K562 (cell line): Measurements from ENCODE around the gene PRRC2A. TPM values are rescaled to one million over a fixed set of nuclear protein-coding genes. Genes with fewer than 3 reads are reported as not detected.

ENCODE experiments used
- ATAC-seq: fragments of 200-7000 bp; cut with Tn5 transposase; 3 replicates; pipeline ENCODE4 v1.9.1; 2020; ENCODE audit warnings: moderate library complexity
- BruUV-seq: library from RNA; stranded (reverse); fragments of 400-500 nt; replicated peaks from 2 replicates; lab custom pipeline; 2021; lab: Mats Ljungman, UMichigan
- CTCF ChIA-PET: fragments of 300-600 bp; formaldehyde crosslinking; extraction: SDS; loops from one replicate; lab custom pipeline; 2021; ENCODE audit warnings: low intra/inter-chr PET ratio; lab: Yijun Ruan, JAX
- POLR2A ChIA-PET: fragments of 300-600, 350-650 bp; sonication (Branson Sonifier 250); formaldehyde crosslinking; extraction: SDS; loops from one replicate; lab custom pipeline; 2021; ENCODE audit warnings: antibody characterized with exemption, inconsistent platforms; lab: Yijun Ruan, JAX
- DNase-seq, 4 experiments: peaks; one replicate each; pipeline versions ENCODE4 v3.0.0 to v3.0.0-alpha.2; 2011 to 2018; ENCODE audit warnings: low spot score in 3 of 4, mixed read lengths in 3 of 4; ENCODE audit errors: extremely low read depth in 1 of 4
- FAIRE-seq: peaks from 2 replicates; lab custom pipeline; 2011; peaks lifted over from hg19 to GRCh38; lab: Jason Lieb, UNC
- H2AFZ ChIP-seq: 2 replicates; pipeline ENCODE4 v1.6.0; 2011; ENCODE audit warnings: low read depth, low read length, control low read depth, inconsistent platforms
- H3K27ac ChIP-seq: fragments of 200-600 bp; 3 replicates; pipeline ENCODE4 v1.8.0; 2011; ENCODE audit warnings: low read depth, mild to moderate bottlenecking, control low read depth, inconsistent platforms, low read length, moderate library complexity, mixed read lengths; ENCODE audit errors: extremely low read depth
- H3K27me3 ChIP-seq, 2 experiments: fragments of 300-600 bp in 1 of 2; 2 replicates in 1 of 2; 3 replicates in 1 of 2; pipeline versions ENCODE4 v1.6.0 to v1.8.0; 2011; ENCODE audit warnings: inconsistent platforms in 2 of 2, low read length in 2 of 2, mild to moderate bottlenecking in 1 of 2, mixed read lengths in 1 of 2, moderate library complexity in 1 of 2; ENCODE audit not compliant: control insufficient read depth in 2 of 2, insufficient read depth in 2 of 2
- H3K36me3 ChIP-seq: fragments of 300-600 bp; 3 replicates; pipeline ENCODE4 v1.8.0; 2011; ENCODE audit warnings: mild to moderate bottlenecking, low read length, inconsistent platforms; ENCODE audit not compliant: control insufficient read depth, insufficient read depth
- H3K4me1 ChIP-seq, 2 experiments: fragments of 200-600 bp in 1 of 2; replicated peaks in 1 of 2; 2 replicates in 1 of 2; 3 replicates in 1 of 2; pipeline versions ENCODE4 v1.5.1 to v1.8.0; 2011; ENCODE audit warnings: inconsistent platforms in 2 of 2, low read length in 2 of 2, mild to moderate bottlenecking in 1 of 2, mixed read lengths in 1 of 2, moderate library complexity in 1 of 2; ENCODE audit not compliant: control insufficient read depth in 2 of 2, insufficient read depth in 2 of 2
- H3K4me2 ChIP-seq: 2 replicates; pipeline ENCODE4 v1.6.1; 2011; ENCODE audit warnings: low read length, control low read depth, inconsistent platforms, mixed read lengths; ENCODE audit not compliant: insufficient read depth
- H3K4me3 ChIP-seq: fragments of 200-600 bp; sonication (generic), shearing (Covaris generic); 2 replicates; pipeline ENCODE4 v1.5.1; 2016; ENCODE audit warnings: control low read depth, inconsistent platforms
- H3K79me2 ChIP-seq: fragments of 200-600 bp; 3 replicates; pipeline ENCODE4 v1.8.0; 2011; ENCODE audit warnings: low read length, inconsistent platforms; ENCODE audit not compliant: control insufficient read depth, insufficient read depth
- H3K9ac ChIP-seq, 2 experiments: 2 replicates each; pipeline versions ENCODE4 v1.6.0 to v1.6.1; 2011; ENCODE audit warnings: low read depth in 2 of 2, low read length in 2 of 2, control low read depth in 1 of 2, inconsistent platforms in 1 of 2, mild to moderate bottlenecking in 1 of 2, mixed read lengths in 1 of 2; ENCODE audit not compliant: insufficient read depth in 1 of 2
- H3K9me1 ChIP-seq: one replicate; pipeline ENCODE4 v1.6.0; 2011; ENCODE audit warnings: inconsistent platforms, mild to moderate bottlenecking, low read length, moderate library complexity; ENCODE audit not compliant: control insufficient read depth, insufficient read depth
- H3K9me3 ChIP-seq: replicated peaks from 2 replicates; pipeline ENCODE4 v1.5.1; 2011; ENCODE audit warnings: low read depth, low read length, inconsistent platforms; ENCODE audit not compliant: control insufficient read depth, insufficient read depth
- H4K20me1 ChIP-seq: replicated peaks from 2 replicates; pipeline ENCODE4 v1.6.1; 2011; ENCODE audit warnings: low read length, inconsistent platforms, mixed read lengths; ENCODE audit not compliant: control insufficient read depth, insufficient read depth
- CBX3 ChIP-seq, 2 experiments: IDR thresholded peaks; 1 replicate in 1 of 2; 2 replicates in 1 of 2; pipeline ENCODE4 v1.6.1; 2012; ENCODE audit warnings: inconsistent platforms in 2 of 2, low read length in 2 of 2, borderline replicate concordance in 1 of 2, control low read depth in 1 of 2
- E2F1 ChIP-seq: sonication (generic); formaldehyde crosslinking; IDR thresholded peaks from 2 replicates; pipeline ENCODE4 v1.8.1; 2023; ENCODE audit warnings: mild to moderate bottlenecking, missing genetic modification reagents, moderate library complexity
- HMG20B ChIP-seq: fragments of 250-450 bp; sonication (Bioruptor Pico); IDR thresholded peaks from 2 replicates; pipeline ENCODE4 v1.5.0; 2021; ENCODE audit warnings: mild to moderate bottlenecking
- HMGN3 ChIP-seq: IDR thresholded peaks from 2 replicates; pipeline ENCODE4 v1.6.1; 2011; ENCODE audit warnings: borderline replicate concordance, low read depth, mild to moderate bottlenecking, mixed read lengths, low read length; ENCODE audit not compliant: insufficient read length; ENCODE audit errors: extremely low read depth
- HMGXB4 ChIP-seq: sonication (generic); formaldehyde crosslinking; IDR thresholded peaks from 2 replicates; pipeline ENCODE4 v1.8.1; 2023; ENCODE audit warnings: mild to moderate bottlenecking, missing genetic modification reagents
- JUND ChIP-seq, 2 experiments: IDR thresholded peaks; 2 replicates in 1 of 2; 3 replicates in 1 of 2; pipeline ENCODE4 v1.6.1; 2011; ENCODE audit warnings: borderline replicate concordance in 2 of 2, low read depth in 2 of 2, low read length in 2 of 2, improper control_type of control experiment in 1 of 2, missing biosample characterization in 1 of 2, missing genetic modification characterization in 1 of 2, missing genetic modification reagents in 1 of 2
- RBFOX2 ChIP-seq: fragments of 200-400 bp; formaldehyde crosslinking; IDR thresholded peaks from 2 replicates; pipeline ENCODE4 v1.6.1; 2017; ENCODE audit warnings: low read depth, mild to moderate bottlenecking, low read length, moderate library complexity
- STAG1 ChIP-seq: sonication (generic); formaldehyde crosslinking; IDR thresholded peaks from 2 replicates; pipeline ENCODE4 v1.5.0; 2020; ENCODE audit warnings: missing genetic modification reagents, borderline replicate concordance
- YY1 ChIP-seq, 3 experiments: IDR thresholded peaks; 2 replicates each; pipeline ENCODE4 v1.6.1; 2011; ENCODE audit warnings: low read length in 2 of 3, mild to moderate bottlenecking in 2 of 3, moderate library complexity in 2 of 3, borderline replicate concordance in 1 of 3, control low read depth in 1 of 3, low read depth in 1 of 3; ENCODE audit not compliant: insufficient read depth in 3 of 3, insufficient replicate concordance in 2 of 3, control insufficient read depth in 1 of 3, insufficient read length in 1 of 3; ENCODE audit errors: extremely low read depth in 1 of 3
- ZNF384 ChIP-seq: IDR thresholded peaks from 2 replicates; pipeline ENCODE4 v1.6.1; 2012; ENCODE audit warnings: low read depth, low read length, improper control_type of control experiment
- ZNF512 ChIP-seq: IDR thresholded peaks from 2 replicates; pipeline ENCODE4 v1.6.1; 2016; ENCODE audit warnings: missing genetic modification characterization, missing compliant biosample characterization
- ZSCAN29 ChIP-seq: fragments of 450-650 bp; IDR thresholded peaks from 2 replicates; pipeline ENCODE4 v1.6.1; 2017
- WGBS: fragments of 100-300 bp; shearing (Covaris generic); methylation state at CpG from one replicate; pipeline ENCODE4 v1.1.6; 2016; ENCODE audit warnings: low coverage, mixed read lengths; ENCODE audit not compliant: insufficient coverage; ENCODE audit errors: missing lambda C conversion rate; 5-methylcytosine and 5-hydroxymethylcytosine counted together
- in situ Hi-C: fragments of 300-500 bp; cut with MboI; formaldehyde crosslinking; loops from 4 replicates; pipeline ENCODE4 v1.15.0; 2018; ENCODE audit warnings: inconsistent platforms, mixed read lengths
- intact Hi-C: fragments of 100-400 bp; cut with micrococcal nuclease; formaldehyde crosslinking; loops from 2 replicates; pipeline ENCODE4 v1.14.2; 2022
- polyA plus RNA-seq, 8 experiments: library from polyadenylated mRNA; depleted of rRNA in 4 of 8; stranded (reverse) in 5 of 8; unstranded in 3 of 8; fragments of >200 nt; fragmentation: Nextera tagmentation in 2 of 8; fragmentation: Illumina TruSeq in 1 of 8; extraction: Ambion mirVana in 2 of 8; extraction: Trizol in 1 of 8; gene quantifications; 2 replicates each; pipeline versions ENCODE4 v1.2.1 to v1.2.3, GENCODE V29; 2011 to 2014; ENCODE audit warnings: inconsistent platforms in 1 of 8, missing spikeins in 1 of 8
- total RNA-seq, 7 experiments: library from RNA; depleted of rRNA in 6 of 7; stranded (reverse); fragments of >200 nt in 6 of 7; fragmentation: Illumina TruSeq in 2 of 7; extraction: Trizol in 2 of 7; gene quantifications; 2 replicates each; pipeline versions ENCODE4 v1.2.1 to v1.2.3, GENCODE V29; 2011 to 2021; ENCODE audit warnings: low replicate concordance in 1 of 7

Gene PRRC2A
- total and polyA plus RNA-seq, 9 of the 15 experiments (the other 6 are each of a cell fraction or from before 2014, with no cell fraction given), result 1.0 to 332 (median 63.0) TPM

- TF ChIP-seq HMGN3 (no peak), HMG20B (CRISPR knock-in tag) (no peak), CBX3 (IDR thresholded peaks at IDR 0.05; ENCODE audit: borderline replicate concordance in 1 of 2, low read length in 2 of 2) (no peak), HMGXB4 (CRISPR knock-in tag) (no peak)
Measured at GRCh38 chr6:31686483-31686882, 66.0 kb downstream of the PRRC2A start (continued).

- in situ Hi-C loops, result loop anchor here (5.0 kb wide), 1 partner anchor 80 kb away; no protein-coding TSS in a partner anchor
- no peak overlapping the region for H3K27ac ChIP-seq
- TF ChIP-seq E2F1 (CRISPR knock-in tag), result no peak
- 0 out of 2 replicates have a peak, but pooled peaks have one; percentile 12 for TF ChIP-seq STAG1 (CRISPR knock-in tag)
- no peak for TF ChIP-seq ZNF512 (tag)
- TF ChIP-seq JUND (IDR thresholded peaks at IDR 0.05; ENCODE audit: borderline replicate concordance, low read depth, low read length), result no peak
- TF ChIP-seq JUND (tag; IDR thresholded peaks at IDR 0.05; ENCODE audit: borderline replicate concordance, low read depth, low read length), result no peak
- TF ChIP-seq ZSCAN29, result no peak
- TF ChIP-seq RBFOX2, result peak; percentile 34; the same call in 1 of the 2 replicates
- peak in 1 of 3 experiments; percentile 25 for TF ChIP-seq YY1 (IDR thresholded peaks at IDR 0.05; ENCODE audit: borderline replicate concordance in 1 of 3, control insufficient read depth in 1 of 3, extremely low read depth in 1 of 3, insufficient read depth in 3 of 3, insufficient read length in 1 of 3, insufficient replicate concordance in 2 of 3, low read depth in 1 of 3, low read length in 2 of 3)
- no peak for TF ChIP-seq ZNF384
Measured at GRCh38 chr6:31687321-31687720, 66.8 kb downstream of the PRRC2A start.

More at GRCh38 chr6:31687321-31687720, 66.8 kb downstream of the PRRC2A start:
- Histone ChIP-seq H3K4me1 (peaks cover 62 to 69% of the 10 kb centered on the region in 2 experiments), H3K4me2 (0 out of 2 replicates have a peak overlapping the region, but pooled peaks have one; percentile 33), H3K9me3 (no peaks in the 10 kb centered on the region), H3K9me1 (no peaks in the 10 kb centered on the region), H3K9ac (peak overlapping the region in 1 of 2 experiments; percentile 78; a peak in 2 of 4 replicates), H3K4me3 (no peak overlapping the region), H2AFZ (no peak overlapping the region), H3K79me2 (no peaks in the 10 kb centered on the region; the same call in 2 of the 3 replicates), H4K20me1 (no peaks in the 10 kb centered on the region), H3K36me3 (peaks cover 69% of the 10 kb centered on the region), H3K27me3 (no peaks in the 10 kb centered on the region)
- ChIA-PET CTCF (no interaction called here), POLR2A (interaction anchor here (0.5 to 5.1 kb wide), 13 partner anchors 8 to 151 kb away, joined by 3 to 30 read pairs (median 5); partner anchors contain the start of genes ABHD16A, APOM, CSNK2B and DDAH2)
- FAIRE-seq, result no peak
- 67% methylated on average over 8 of the region's 8 CpGs for WGBS
- intact Hi-C loops, result no loop called here
- TSS peak; percentile 36 for BruUV-seq
- ATAC-seq, result 0 out of 3 replicates have a peak, but pooled peaks have one; percentile 2
- no peak for DNase-seq
